Activated naive CD8-positive, alpha-beta T cell treated with anti-CD3 and anti-CD28 coated beads, Interleukin-2, amount 50 U/mL, for 24 hours (primary cell): ENCODE results near the gene HFE.
"Not testable (repeated sequence)": the region's sequence is repeated elsewhere in the genome, so short reads cannot be mapped to it uniquely, and the experiment has no call there.

Experiments used
- ATAC-seq: fragments of 150-1000 bp; cut with Tn5 transposase; one replicate; pipeline ENCODE4 v1.10.0; 2021
- DNase-seq: peaks from one replicate; pipeline ENCODE4 v3.0.0; 2021
- H3K27ac Mint-ChIP-seq: one replicate; pipeline ENCODE4 v1.8.0; 2021; ENCODE audit warnings: mild to moderate bottlenecking, mixed read lengths
- H3K27me3 Mint-ChIP-seq: one replicate; pipeline ENCODE4 v1.8.0; 2021; ENCODE audit warnings: mixed read lengths
- H3K36me3 Mint-ChIP-seq: one replicate; pipeline ENCODE4 v1.8.0; 2021; ENCODE audit warnings: low read depth, mixed read lengths
- H3K4me1 Mint-ChIP-seq: one replicate; pipeline ENCODE4 v1.8.0; 2021; ENCODE audit warnings: mixed read lengths
- H3K4me3 Mint-ChIP-seq: one replicate; pipeline ENCODE4 v1.8.0; 2021; ENCODE audit warnings: mild to moderate bottlenecking, moderate library complexity, mixed read lengths
- H3K9me3 Mint-ChIP-seq: one replicate; pipeline ENCODE4 v1.8.0; 2021; ENCODE audit warnings: mixed read lengths

HFE gene, protein sequence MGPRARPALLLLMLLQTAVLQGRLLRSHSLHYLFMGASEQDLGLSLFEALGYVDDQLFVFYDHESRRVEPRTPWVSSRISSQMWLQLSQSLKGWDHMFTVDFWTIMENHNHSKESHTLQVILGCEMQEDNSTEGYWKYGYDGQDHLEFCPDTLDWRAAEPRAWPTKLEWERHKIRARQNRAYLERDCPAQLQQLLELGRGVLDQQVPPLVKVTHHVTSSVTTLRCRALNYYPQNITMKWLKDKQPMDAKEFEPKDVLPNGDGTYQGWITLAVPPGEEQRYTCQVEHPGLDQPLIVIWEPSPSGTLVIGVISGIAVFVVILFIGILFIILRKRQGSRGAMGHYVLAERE

DNA sequence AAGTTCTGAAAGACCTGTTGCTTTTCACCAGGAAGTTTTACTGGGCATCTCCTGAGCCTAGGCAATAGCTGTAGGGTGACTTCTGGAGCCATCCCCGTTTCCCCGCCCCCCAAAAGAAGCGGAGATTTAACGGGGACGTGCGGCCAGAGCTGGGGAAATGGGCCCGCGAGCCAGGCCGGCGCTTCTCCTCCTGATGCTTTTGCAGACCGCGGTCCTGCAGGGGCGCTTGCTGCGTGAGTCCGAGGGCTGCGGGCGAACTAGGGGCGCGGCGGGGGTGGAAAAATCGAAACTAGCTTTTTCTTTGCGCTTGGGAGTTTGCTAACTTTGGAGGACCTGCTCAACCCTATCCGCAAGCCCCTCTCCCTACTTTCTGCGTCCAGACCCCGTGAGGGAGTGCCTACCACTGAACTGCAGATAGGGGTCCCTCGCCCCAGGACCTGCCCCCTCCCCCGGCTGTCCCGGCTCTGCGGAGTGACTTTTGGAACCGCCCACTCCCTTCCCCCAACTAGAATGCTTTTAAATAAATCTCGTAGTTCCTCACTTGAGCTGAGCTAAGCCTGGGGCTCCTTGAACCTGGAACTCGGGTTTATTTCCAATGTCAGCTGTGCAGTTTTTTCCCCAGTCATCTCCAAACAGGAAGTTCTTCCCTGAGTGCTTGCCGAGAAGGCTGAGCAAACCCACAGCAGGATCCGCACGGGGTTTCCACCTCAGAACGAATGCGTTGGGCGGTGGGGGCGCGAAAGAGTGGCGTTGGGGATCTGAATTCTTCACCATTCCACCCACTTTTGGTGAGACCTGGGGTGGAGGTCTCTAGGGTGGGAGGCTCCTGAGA lies at the start of gene HFE:
TSS of gene HFE (plus strand) at position 146 of the 832 bp plus-strand sequence. CDS start at position 158, 12 bp downstream.
- Mint-ChIP-seq H3K4me3 (peak within 1 kb of the TSS; percentile 79), H3K27me3 (peaks cover 2% of the 10 kb centered on the region), H3K4me1 (peaks cover 37% of the 10 kb centered on the region), H3K9me3 (no peaks in the 10 kb centered on the region), H3K36me3 (no peaks in the 10 kb centered on the region), H3K27ac (peak within 1 kb of the TSS; percentile 68)
- ATAC-seq (peak; percentile 21), DNase-seq (peak; percentile 42)

DNA sequence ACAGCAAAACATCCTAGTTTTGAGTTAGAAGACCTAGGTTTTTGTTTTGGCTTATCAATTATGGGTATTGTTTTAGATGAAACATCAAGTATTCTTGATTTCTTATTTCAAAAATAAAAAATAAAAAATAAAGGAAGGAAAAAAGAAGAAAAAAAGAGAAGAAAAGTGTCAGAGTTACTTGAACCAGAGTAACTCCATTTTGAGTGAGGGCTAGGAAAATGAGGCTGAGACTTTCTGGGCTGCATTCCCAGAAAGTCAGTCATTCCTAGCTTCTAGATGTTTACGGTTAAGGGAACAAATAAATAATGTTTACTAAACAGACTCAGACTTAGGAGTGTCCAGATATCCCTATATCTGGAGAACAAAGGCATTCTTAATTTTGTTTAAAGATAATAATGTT lies 45.3 kb upstream of the HFE start:
- Mint-ChIP-seq H3K4me1 (peaks cover 34% of the 10 kb centered on the region), H3K27me3 (peaks cover 7% of the 10 kb centered on the region), H3K9me3 (no peaks in the 10 kb centered on the region), H3K36me3 (no peaks in the 10 kb centered on the region), H3K27ac (no peak overlapping the region), H3K4me3 (no peak overlapping the region)
- DNase-seq (no peak), ATAC-seq (no peak)

- ATAC-seq, result peak; percentile 82
Observed at GRCh38 chr6:26043384-26044139, 43.7 kb upstream of the HFE start.

GRCh38 chr6:26044140-26045064 lies 42.8 kb upstream of the HFE start:
- no peaks in the 10 kb centered on the region for H3K36me3 Mint-ChIP-seq
- H3K4me1 Mint-ChIP-seq, result peaks cover 34% of the 10 kb centered on the region
- ATAC-seq, result no peak
- peak overlapping the region; percentile 89 for H3K4me3 Mint-ChIP-seq
- DNase-seq, result peak; percentile 34
- H3K9me3 Mint-ChIP-seq, result no peaks in the 10 kb centered on the region
- peak overlapping the region; percentile 99 for H3K27ac Mint-ChIP-seq
- peaks cover 7% of the 10 kb centered on the region for H3K27me3 Mint-ChIP-seq

More at GRCh38 chr6:26043384-26044139, 43.7 kb upstream of the HFE start:
- Mint-ChIP-seq H3K27me3 (peaks cover 7% of the 10 kb centered on the region), H3K27ac (peak overlapping the region; percentile 99), H3K4me3 (peak overlapping the region; percentile 89), H3K4me1 (peaks cover 34% of the 10 kb centered on the region), H3K9me3 (no peaks in the 10 kb centered on the region), H3K36me3 (no peaks in the 10 kb centered on the region)
- peak; percentile 67 for DNase-seq

DNA sequence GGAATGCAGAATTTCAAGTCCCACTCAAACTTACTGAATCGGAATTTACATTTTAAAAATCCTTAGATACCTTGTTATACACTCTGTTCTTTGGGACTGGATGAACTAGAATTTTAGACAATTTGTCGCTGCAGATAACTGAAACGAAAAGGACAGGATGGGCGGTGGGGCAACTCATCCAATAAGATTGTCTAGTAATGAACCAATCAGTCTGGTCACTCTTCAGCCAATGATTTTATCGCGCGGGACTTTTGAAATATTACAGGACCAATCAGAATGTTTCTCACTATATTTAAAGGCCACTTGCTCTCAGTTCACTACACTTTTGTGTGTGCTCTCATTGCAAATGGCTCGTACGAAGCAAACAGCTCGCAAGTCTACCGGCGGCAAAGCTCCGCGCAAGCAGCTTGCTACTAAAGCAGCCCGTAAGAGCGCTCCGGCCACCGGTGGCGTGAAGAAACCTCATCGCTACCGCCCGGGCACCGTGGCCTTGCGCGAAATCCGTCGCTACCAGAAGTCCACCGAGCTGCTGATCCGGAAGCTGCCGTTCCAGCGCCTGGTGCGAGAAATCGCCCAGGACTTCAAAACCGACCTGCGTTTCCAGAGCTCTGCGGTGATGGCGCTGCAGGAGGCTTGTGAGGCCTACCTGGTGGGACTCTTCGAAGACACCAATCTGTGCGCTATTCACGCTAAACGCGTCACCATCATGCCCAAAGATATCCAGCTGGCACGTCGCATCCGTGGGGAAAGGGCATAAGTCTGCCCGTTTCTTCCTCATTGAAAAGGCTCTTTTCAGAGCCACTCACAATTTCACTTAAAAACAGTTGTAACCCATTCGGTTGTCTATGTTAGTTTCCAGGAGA lies 41.9 kb upstream of the HFE start:
- peak overlapping the region; percentile 99 for H3K27ac Mint-ChIP-seq
- peak; percentile 73 for DNase-seq
- peaks cover 7% of the 10 kb centered on the region for H3K27me3 Mint-ChIP-seq
- no peaks in the 10 kb centered on the region for H3K36me3 Mint-ChIP-seq
- H3K4me3 Mint-ChIP-seq, result peak overlapping the region; percentile 89
- ATAC-seq, result peak; percentile 50
- peaks cover 34% of the 10 kb centered on the region for H3K4me1 Mint-ChIP-seq
- H3K9me3 Mint-ChIP-seq, result no peaks in the 10 kb centered on the region

GRCh38 chr6:26045928-26046368 lies 41.3 kb upstream of the HFE start:
- no peak for DNase-seq
- no peak for ATAC-seq
- Mint-ChIP-seq H3K4me1 (peaks cover 34% of the 10 kb centered on the region), H3K9me3 (no peaks in the 10 kb centered on the region), H3K27ac (peak overlapping the region; percentile 99), H3K36me3 (no peaks in the 10 kb centered on the region), H3K4me3 (peak overlapping the region; percentile 89), H3K27me3 (peaks cover 7% of the 10 kb centered on the region)

DNA sequence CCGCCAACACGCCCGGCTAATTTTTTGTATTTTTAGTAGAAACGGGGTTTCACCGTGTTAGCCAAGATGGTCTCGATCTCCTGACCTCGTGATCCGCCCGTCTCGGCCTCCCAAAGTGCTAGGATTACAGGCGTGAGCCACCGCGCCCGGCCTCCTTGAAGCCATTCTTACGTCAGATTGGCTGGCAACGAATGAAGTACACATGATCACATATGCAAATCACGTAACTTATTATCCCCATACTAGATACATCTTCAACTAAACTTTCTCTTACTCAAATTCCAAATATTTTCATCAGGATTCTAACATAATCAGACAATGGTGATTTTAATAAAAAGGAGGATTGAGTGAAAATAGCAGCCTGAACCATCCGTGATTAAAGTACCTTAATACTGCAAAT lies 39.9 kb upstream of the HFE start:
- peaks cover 33% of the 10 kb centered on the region for H3K4me1 Mint-ChIP-seq
- not testable (repeated sequence) for H3K27me3 Mint-ChIP-seq, ATAC-seq, H3K9me3 Mint-ChIP-seq, DNase-seq, H3K36me3 Mint-ChIP-seq, H3K27ac Mint-ChIP-seq, H3K4me3 Mint-ChIP-seq

DNA sequence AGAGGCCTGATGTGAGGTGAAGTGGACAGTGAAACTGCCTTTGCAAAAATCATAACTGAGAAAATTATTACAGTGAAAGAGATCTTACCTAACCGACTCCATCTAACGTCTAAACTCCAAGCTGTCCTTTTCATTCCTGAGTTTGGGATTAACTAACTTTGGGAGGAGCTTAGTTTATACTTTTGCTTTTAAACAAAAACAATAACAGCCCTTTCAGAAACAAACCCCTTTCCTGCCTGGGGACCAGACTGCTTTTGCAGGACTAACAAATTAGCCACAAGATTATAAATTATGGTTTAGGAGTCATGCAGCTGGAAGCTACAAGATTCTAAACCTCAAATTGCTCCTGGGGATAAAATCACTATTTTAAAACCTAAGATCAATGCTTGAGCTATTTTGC lies 38.6 kb upstream of the HFE start:
- Mint-ChIP-seq H3K9me3 (no peaks in the 10 kb centered on the region), H3K4me1 (peaks cover 31% of the 10 kb centered on the region), H3K4me3 (no peak overlapping the region), H3K27ac (no peak overlapping the region), H3K27me3 (peaks cover 3% of the 10 kb centered on the region), H3K36me3 (no peaks in the 10 kb centered on the region)
- ATAC-seq, result no peak
- no peak for DNase-seq

- ATAC-seq, result no peak
- H3K27ac Mint-ChIP-seq, result no peak overlapping the region
- H3K9me3 Mint-ChIP-seq, result no peaks in the 10 kb centered on the region
- H3K36me3 Mint-ChIP-seq, result peaks cover 4% of the 10 kb centered on the region
- peaks cover 4% of the 10 kb centered on the region for H3K27me3 Mint-ChIP-seq
- DNase-seq, result no peak
- H3K4me1 Mint-ChIP-seq, result peaks cover 28% of the 10 kb centered on the region
- H3K4me3 Mint-ChIP-seq, result no peak overlapping the region
Observed at GRCh38 chr6:26051665-26052310, 35.4 kb upstream of the HFE start.

GRCh38 chr6:26052762-26053250 lies 34.4 kb upstream of the HFE start:
- H3K27me3 Mint-ChIP-seq, H3K4me3 Mint-ChIP-seq, H3K27ac Mint-ChIP-seq, H3K9me3 Mint-ChIP-seq, ATAC-seq, DNase-seq, H3K36me3 Mint-ChIP-seq: not testable (repeated sequence)
- H3K4me1 Mint-ChIP-seq, result peaks cover 34% of the 10 kb centered on the region

DNA sequence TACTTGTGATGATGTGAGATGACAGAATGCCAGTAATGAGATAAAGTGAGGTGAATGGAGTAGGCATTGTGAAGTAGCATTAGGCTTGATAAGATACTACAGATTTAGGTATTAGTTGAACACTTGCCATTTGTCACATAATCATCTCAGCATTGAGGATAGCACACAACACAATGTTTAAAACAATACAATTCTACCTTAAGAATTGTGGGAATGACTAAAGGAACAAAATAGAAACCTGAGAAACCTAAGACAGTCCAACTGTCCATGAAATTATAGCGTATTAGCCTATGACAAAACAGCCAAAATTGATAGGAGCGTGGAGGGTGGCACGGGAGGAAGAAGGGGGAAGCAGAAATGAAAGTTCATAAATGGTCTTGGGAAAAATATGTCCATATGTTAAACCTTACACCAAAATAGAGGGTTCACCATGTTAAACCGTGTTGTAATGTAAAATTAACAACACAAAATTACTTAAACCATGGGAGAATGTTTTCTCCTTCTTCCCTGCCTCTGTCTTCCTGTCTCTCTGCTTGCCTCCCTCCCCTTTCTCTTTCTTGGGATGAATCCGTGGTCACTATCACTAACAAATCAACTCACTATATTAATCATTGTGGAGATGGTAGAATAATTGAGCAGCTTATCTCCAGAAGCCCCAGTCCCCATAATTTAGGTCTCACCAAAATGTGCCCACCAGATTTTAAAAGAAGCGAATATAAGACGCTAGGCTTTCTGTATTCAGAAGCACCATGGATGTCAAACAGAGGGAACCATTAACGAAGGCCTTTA lies 33.0 kb upstream of the HFE start:
- peaks cover 34% of the 10 kb centered on the region for H3K4me1 Mint-ChIP-seq
- peak overlapping the region; percentile 100 for H3K27ac Mint-ChIP-seq
- H3K36me3 Mint-ChIP-seq, result peaks cover 4% of the 10 kb centered on the region
- ATAC-seq, result no peak
- peaks cover 4% of the 10 kb centered on the region for H3K27me3 Mint-ChIP-seq
- no peak for DNase-seq
- peak overlapping the region; percentile 99 for H3K4me3 Mint-ChIP-seq
- no peaks in the 10 kb centered on the region for H3K9me3 Mint-ChIP-seq
